ENCODE results near the gene LRRC38.

The LRRC38 gene

DNA sequence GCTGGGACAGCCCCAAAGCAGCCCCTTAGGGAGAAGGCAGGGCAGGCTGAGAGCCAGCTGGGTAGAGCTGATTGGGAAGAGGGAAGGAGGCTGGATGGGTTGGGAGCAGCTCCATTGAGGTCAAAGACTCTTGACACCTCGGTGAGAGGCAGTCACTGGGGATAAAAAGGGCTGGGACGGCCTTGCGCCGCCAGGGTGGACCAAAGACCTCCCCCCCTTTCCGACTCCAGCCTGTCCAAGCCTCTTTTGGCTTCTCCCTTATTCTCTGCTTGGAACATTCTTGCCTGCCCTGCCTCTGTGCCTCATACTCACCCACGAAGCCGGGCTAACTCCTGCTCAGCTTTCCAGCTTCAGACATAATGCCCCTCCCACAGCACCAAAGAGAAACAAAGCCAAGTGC, 51.1 kb downstream of the LRRC38 start:
- TF ChIP-seq, protein P1, sequence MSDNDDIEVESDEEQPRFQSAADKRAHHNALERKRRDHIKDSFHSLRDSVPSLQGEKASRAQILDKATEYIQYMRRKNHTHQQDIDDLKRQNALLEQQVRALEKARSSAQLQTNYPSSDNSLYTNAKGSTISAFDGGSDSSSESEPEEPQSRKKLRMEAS (IDR thresholded peaks at IDR 0.05; ENCODE audit: low read depth, low read length): no peak
- TF ChIP-seq MYC (IDR thresholded peaks at IDR 0.05; ENCODE audit: low read depth, low read length) (no peak), POLR2A (IDR thresholded peaks at IDR 0.05; ENCODE audit: extremely low read depth, insufficient read length) (no peak)
- TF ChIP-seq, protein P2, sequence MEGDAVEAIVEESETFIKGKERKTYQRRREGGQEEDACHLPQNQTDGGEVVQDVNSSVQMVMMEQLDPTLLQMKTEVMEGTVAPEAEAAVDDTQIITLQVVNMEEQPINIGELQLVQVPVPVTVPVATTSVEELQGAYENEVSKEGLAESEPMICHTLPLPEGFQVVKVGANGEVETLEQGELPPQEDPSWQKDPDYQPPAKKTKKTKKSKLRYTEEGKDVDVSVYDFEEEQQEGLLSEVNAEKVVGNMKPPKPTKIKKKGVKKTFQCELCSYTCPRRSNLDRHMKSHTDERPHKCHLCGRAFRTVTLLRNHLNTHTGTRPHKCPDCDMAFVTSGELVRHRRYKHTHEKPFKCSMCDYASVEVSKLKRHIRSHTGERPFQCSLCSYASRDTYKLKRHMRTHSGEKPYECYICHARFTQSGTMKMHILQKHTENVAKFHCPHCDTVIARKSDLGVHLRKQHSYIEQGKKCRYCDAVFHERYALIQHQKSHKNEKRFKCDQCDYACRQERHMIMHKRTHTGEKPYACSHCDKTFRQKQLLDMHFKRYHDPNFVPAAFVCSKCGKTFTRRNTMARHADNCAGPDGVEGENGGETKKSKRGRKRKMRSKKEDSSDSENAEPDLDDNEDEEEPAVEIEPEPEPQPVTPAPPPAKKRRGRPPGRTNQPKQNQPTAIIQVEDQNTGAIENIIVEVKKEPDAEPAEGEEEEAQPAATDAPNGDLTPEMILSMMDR (IDR thresholded peaks at IDR 0.05; ENCODE audit: low read depth, low read length): no peak
- DNase-seq (ENCODE audit: low read depth): no peak
- H3K4me3 ChIP-seq (ENCODE audit: low read depth, low read length): no peak overlapping the region

DNA sequence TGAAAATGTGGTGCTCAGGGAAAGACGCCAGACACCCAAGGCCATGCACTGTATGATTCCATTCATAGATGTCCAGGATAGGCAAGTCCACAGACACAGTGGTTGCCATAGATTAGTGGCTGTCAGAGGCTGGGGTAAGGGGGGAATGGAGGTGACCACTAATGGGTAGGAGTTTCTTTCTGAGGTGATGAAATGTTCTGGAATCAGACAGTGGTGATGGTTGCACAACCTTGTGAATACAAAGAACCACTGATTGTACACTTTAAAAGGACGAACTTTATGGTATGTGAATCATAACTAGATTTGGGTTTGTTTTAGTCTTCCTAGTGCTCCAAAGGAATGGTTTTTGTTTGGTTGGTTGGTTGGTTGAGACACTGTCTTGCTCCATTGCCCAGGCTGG, 51.8 kb downstream of the LRRC38 start:
- TF ChIP-seq, protein P1 (IDR thresholded peaks at IDR 0.05; ENCODE audit: low read depth, low read length): no peak
- TF ChIP-seq MYC (IDR thresholded peaks at IDR 0.05; ENCODE audit: low read depth, low read length) (no peak), POLR2A (IDR thresholded peaks at IDR 0.05; ENCODE audit: extremely low read depth, insufficient read length) (no peak)
- TF ChIP-seq, protein P2 (IDR thresholded peaks at IDR 0.05; ENCODE audit: low read depth, low read length): no peak
- H3K4me3 ChIP-seq (ENCODE audit: low read depth, low read length): no peak overlapping the region
- peak; percentile 7 for DNase-seq (ENCODE audit: low read depth)

DNA sequence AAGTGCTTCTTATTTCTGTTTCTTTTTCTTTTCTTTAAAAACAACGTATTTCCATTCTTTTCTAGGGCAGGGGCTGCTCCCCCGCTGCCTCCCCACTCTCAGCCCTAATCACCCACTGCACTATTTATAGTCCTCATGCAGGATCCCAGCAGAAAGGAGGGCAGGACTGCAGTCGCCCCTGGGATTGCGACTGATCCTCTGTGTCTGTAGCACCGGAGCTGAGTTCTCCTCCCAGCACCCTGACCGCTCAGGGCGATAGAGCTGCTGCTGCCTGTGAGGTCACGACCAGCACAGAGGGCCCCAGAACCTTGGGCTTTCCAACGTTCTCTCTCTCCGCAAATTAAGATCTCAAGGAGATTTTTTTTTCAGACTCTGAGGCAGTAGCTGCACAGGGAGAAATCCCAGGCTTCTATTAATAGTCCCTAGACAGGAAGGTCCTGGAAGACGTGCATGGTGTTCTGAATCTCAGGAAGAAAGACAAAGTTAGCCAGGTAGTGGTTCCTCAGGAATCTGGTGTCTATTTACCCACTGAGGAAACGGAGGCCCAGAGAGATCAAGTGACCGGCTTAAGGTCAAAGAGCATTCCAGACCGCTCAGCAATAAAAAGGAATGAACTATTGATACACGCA, 56.8 kb downstream of the LRRC38 start:
- no peak overlapping the region for H3K4me3 ChIP-seq (ENCODE audit: low read depth, low read length)
- no peak for DNase-seq (ENCODE audit: low read depth)
- TF ChIP-seq MYC (IDR thresholded peaks at IDR 0.05; ENCODE audit: low read depth, low read length): no peak
- no peak for TF ChIP-seq POLR2A (IDR thresholded peaks at IDR 0.05; ENCODE audit: extremely low read depth, insufficient read length)
- TF ChIP-seq, protein P1 (IDR thresholded peaks at IDR 0.05; ENCODE audit: low read depth, low read length): no peak
- TF ChIP-seq, protein P2 (IDR thresholded peaks at IDR 0.05; ENCODE audit: low read depth, low read length): no peak

DNA sequence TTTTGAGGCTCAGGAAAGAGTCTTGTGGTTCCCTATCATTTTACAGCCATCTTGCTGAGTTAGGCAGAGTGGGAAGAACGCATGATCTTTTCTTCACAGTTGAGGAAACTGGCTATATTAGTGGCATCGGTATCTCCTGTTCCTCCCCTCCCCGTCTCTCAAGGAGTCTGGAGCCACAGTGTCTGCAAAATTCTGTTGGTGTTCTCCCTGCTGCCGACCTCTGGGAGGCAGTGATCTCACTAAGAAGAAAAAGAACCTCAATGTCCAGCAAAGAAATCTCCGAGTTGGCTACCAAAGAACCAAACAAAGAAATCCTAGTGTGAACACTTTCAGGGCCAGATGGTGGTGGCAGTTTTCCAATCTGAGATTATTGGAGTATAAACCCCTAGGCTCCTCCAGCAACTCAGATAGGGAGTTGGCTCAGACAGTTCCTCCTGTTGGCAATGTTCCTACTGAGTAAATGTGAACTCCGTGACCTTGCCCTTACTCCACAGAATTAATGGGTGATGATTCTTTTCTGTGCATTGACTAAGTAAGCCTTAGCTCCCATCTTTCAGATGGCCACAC, 62.3 kb downstream of the LRRC38 start:
- TF ChIP-seq MYC (IDR thresholded peaks at IDR 0.05; ENCODE audit: low read depth, low read length) (no peak), POLR2A (IDR thresholded peaks at IDR 0.05; ENCODE audit: extremely low read depth, insufficient read length) (no peak)
- TF ChIP-seq, protein P2 (IDR thresholded peaks at IDR 0.05; ENCODE audit: low read depth, low read length): no peak
- TF ChIP-seq, protein P1 (IDR thresholded peaks at IDR 0.05; ENCODE audit: low read depth, low read length): no peak
- H3K4me3 ChIP-seq (ENCODE audit: low read depth, low read length): no peak overlapping the region
- DNase-seq (ENCODE audit: low read depth): no peak

DNA sequence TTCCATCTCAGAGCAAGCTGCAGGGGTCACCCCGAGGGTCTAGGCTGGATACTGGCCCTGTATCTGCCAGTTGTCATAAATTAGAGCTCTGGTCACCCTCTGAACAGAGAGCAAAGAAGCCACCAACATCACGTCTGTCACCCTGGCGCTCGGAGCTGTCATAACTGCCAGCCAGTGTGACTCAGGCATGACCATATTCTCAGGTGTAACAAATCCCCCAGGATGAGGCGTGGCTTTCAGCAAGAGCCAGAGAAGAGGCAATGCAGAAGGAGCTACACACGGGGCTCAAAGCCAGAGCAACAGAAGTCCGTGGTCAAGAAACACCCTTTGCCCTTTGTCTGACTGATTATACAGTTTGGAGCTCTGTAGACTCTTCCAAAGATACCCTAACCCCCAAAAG, 63.6 kb downstream of the LRRC38 start:
- H3K4me3 ChIP-seq (ENCODE audit: low read depth, low read length): no peak overlapping the region
- TF ChIP-seq POLR2A (IDR thresholded peaks at IDR 0.05; ENCODE audit: extremely low read depth, insufficient read length) (no peak), MYC (IDR thresholded peaks at IDR 0.05; ENCODE audit: low read depth, low read length) (no peak)
- TF ChIP-seq, protein P2 (IDR thresholded peaks at IDR 0.05; ENCODE audit: low read depth, low read length): no peak
- TF ChIP-seq, protein P1 (IDR thresholded peaks at IDR 0.05; ENCODE audit: low read depth, low read length): no peak
- DNase-seq (ENCODE audit: low read depth): no peak
